ENCODE data around the gene APOO.

APOO gene

GRCh38 chrX:23832721-23833120, 75.0 kb downstream of the APOO start:
- Histone ChIP-seq H3K79me2 (ENCODE audit: insufficient read depth, low read length) (no peaks in the 10 kb centered on the region), H3F3A (ENCODE audit: insufficient read depth, low read length) (no peaks in the 10 kb centered on the region), H3K9me2 (ENCODE audit: low read depth, low read length) (no peaks in the 10 kb centered on the region), H3K4me1 (ENCODE audit: insufficient read depth, low read length, severe bottlenecking) (no peaks in the 10 kb centered on the region), H3K4me3 (ENCODE audit: low read depth, low read length, poor library complexity, severe bottlenecking) (no peak overlapping the region), H3K36me3 (ENCODE audit: insufficient read depth, low read length) (no peaks in the 10 kb centered on the region), H3K27me3 (ENCODE audit: insufficient read depth, low read length) (no peaks in the 10 kb centered on the region), H3K27ac (ENCODE audit: low read depth, low read length, poor library complexity, severe bottlenecking) (no peak overlapping the region), H2AFZ (ENCODE audit: low read length) (no peak overlapping the region), H3K9ac (ENCODE audit: low read length) (no peak overlapping the region), H3K4me2 (ENCODE audit: low read length) (no peak overlapping the region), H4K20me1 (ENCODE audit: insufficient read depth, low read length) (no peaks in the 10 kb centered on the region), H3K9me3 (ENCODE audit: low read length) (no peaks in the 10 kb centered on the region)
- TF ChIP-seq CTCF (IDR thresholded peaks at IDR 0.05; ENCODE audit: low read length) (no peak), EZH2 (IDR thresholded peaks at IDR 0.05; ENCODE audit: borderline replicate concordance, low read length) (no peak)

- Histone ChIP-seq H3K9me2 (ENCODE audit: low read depth, low read length) (no peaks in the 10 kb centered on the region), H3K4me3 (ENCODE audit: low read depth, low read length, poor library complexity, severe bottlenecking) (no peak overlapping the region), H3K27me3 (ENCODE audit: insufficient read depth, low read length) (no peaks in the 10 kb centered on the region), H3K4me2 (ENCODE audit: low read length) (no peak overlapping the region), H2AFZ (ENCODE audit: low read length) (no peak overlapping the region), H3K36me3 (ENCODE audit: insufficient read depth, low read length) (no peaks in the 10 kb centered on the region), H3K27ac (ENCODE audit: low read depth, low read length, poor library complexity, severe bottlenecking) (no peak overlapping the region), H4K20me1 (ENCODE audit: insufficient read depth, low read length) (no peaks in the 10 kb centered on the region), H3F3A (ENCODE audit: insufficient read depth, low read length) (no peaks in the 10 kb centered on the region), H3K9ac (ENCODE audit: low read length) (no peak overlapping the region), H3K79me2 (ENCODE audit: insufficient read depth, low read length) (no peaks in the 10 kb centered on the region), H3K9me3 (ENCODE audit: low read length) (no peaks in the 10 kb centered on the region), H3K4me1 (ENCODE audit: insufficient read depth, low read length, severe bottlenecking) (no peaks in the 10 kb centered on the region)
- TF ChIP-seq CTCF (IDR thresholded peaks at IDR 0.05; ENCODE audit: low read length) (no peak), EZH2 (IDR thresholded peaks at IDR 0.05; ENCODE audit: borderline replicate concordance, low read length) (no peak)
Observed at GRCh38 chrX:23828881-23829280, 78.9 kb downstream of the APOO start.

GRCh38 chrX:23826653-23827052, 81.1 kb downstream of the APOO start:
- Histone ChIP-seq H3K9ac (ENCODE audit: low read length) (no peak overlapping the region), H3F3A (ENCODE audit: insufficient read depth, low read length) (no peaks in the 10 kb centered on the region), H4K20me1 (ENCODE audit: insufficient read depth, low read length) (no peaks in the 10 kb centered on the region), H3K36me3 (ENCODE audit: insufficient read depth, low read length) (no peaks in the 10 kb centered on the region), H3K27me3 (ENCODE audit: insufficient read depth, low read length) (no peaks in the 10 kb centered on the region), H3K4me1 (ENCODE audit: insufficient read depth, low read length, severe bottlenecking) (no peaks in the 10 kb centered on the region), H3K4me3 (ENCODE audit: low read depth, low read length, poor library complexity, severe bottlenecking) (no peak overlapping the region), H3K79me2 (ENCODE audit: insufficient read depth, low read length) (no peaks in the 10 kb centered on the region), H3K27ac (ENCODE audit: low read depth, low read length, poor library complexity, severe bottlenecking) (no peak overlapping the region), H3K4me2 (ENCODE audit: low read length) (no peak overlapping the region), H3K9me3 (ENCODE audit: low read length) (no peaks in the 10 kb centered on the region), H3K9me2 (ENCODE audit: low read depth, low read length) (no peaks in the 10 kb centered on the region), H2AFZ (ENCODE audit: low read length) (no peak overlapping the region)
- TF ChIP-seq CTCF (IDR thresholded peaks at IDR 0.05; ENCODE audit: low read length), result no peak
- no peak for TF ChIP-seq EZH2 (IDR thresholded peaks at IDR 0.05; ENCODE audit: borderline replicate concordance, low read length)

Measured in OCI-LY1 (cell line).